Lower leg skin (tissue), 4 donors: ENCODE data around the gene SOX6. TPM values are rescaled to one million over a fixed set of nuclear protein-coding genes. Genes with fewer than 3 reads are reported as not detected.

ENCODE experiments used
- DNase-seq, 2 donors: peaks; one replicate each; pipeline ENCODE4 v3.0.0-alpha.2; 2019; ENCODE audit warnings: low spot score in 2 of 2
- H3K4me3 ChIP-seq: fragments of 200-600 bp; sonication (generic); 2 replicates; pipeline ENCODE4 v1.5.1; 2017; ENCODE audit warnings: mild to moderate bottlenecking, low read depth; ENCODE audit not compliant: poor library complexity, severe bottlenecking
- POLR2A ChIP-seq, 2 donors: fragments of 450-650 bp; IDR thresholded peaks; one replicate each; pipeline ENCODE4 v1.6.1; 2016 to 2017; ENCODE audit warnings: antibody characterized with exemption in 2 of 2, mild to moderate bottlenecking in 1 of 2, moderate library complexity in 1 of 2
- WGBS, 2 donors: methylation state at CpG; one replicate each; pipeline ENCODE4 v1.1.5; 2018; 5-methylcytosine and 5-hydroxymethylcytosine counted together
- intact Hi-C: fragments of 100-400 bp; cut with DNase I; formaldehyde crosslinking; loops from one replicate; pipeline ENCODE4 v1.15.0; 2023; ENCODE audit warnings: low total_unique reads
- total RNA-seq, 4 donors: library from RNA; depleted of rRNA; stranded (reverse); fragments of >200 nt; gene quantifications; one replicate each; pipeline ENCODE4 v1.1.0, GENCODE V29; 2016
- TF ChIP-seq, protein P1 (sequence below), 3 donors: fragments of 450-650 bp; IDR thresholded peaks; one replicate each; pipeline ENCODE4 v1.5.1; 2016; ENCODE audit warnings: antibody characterized with exemption in 3 of 3, mild to moderate bottlenecking in 3 of 3, moderate library complexity in 2 of 3

SOX6 gene
- total RNA-seq, 4 donors from 2014 or later = 11.2 to 31.8 (median 11.6) TPM

DNA sequence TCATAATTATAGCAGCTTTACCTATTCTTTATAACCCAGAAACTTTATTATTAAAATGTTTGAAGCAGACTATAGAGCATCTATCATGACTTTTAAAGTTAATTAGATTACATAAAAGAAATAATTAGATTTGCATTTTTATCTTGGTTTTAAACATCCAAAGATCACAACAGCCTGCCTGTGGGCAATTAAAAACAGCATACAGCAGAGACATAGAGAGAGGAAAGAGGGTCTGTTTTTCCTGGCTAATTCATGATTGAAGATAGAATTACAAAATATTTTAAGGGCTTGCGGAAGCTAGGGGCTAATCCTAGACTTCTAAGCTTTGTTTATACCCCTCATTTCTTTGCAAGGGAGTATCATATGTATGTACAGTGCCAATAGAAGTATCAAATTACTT, 178.1 kb downstream of the SOX6 start:
- DNase-seq = no peak
- intact Hi-C loops = loop anchor here (5.0 kb wide), 1 partner anchor 1771 kb away; no protein-coding TSS in a partner anchor
- H3K4me3 ChIP-seq = no peak overlapping the region
- 94 to 100% methylated on average over 1 of the region's 1 CpG for WGBS, 2 donors
- TF ChIP-seq, protein P1, sequence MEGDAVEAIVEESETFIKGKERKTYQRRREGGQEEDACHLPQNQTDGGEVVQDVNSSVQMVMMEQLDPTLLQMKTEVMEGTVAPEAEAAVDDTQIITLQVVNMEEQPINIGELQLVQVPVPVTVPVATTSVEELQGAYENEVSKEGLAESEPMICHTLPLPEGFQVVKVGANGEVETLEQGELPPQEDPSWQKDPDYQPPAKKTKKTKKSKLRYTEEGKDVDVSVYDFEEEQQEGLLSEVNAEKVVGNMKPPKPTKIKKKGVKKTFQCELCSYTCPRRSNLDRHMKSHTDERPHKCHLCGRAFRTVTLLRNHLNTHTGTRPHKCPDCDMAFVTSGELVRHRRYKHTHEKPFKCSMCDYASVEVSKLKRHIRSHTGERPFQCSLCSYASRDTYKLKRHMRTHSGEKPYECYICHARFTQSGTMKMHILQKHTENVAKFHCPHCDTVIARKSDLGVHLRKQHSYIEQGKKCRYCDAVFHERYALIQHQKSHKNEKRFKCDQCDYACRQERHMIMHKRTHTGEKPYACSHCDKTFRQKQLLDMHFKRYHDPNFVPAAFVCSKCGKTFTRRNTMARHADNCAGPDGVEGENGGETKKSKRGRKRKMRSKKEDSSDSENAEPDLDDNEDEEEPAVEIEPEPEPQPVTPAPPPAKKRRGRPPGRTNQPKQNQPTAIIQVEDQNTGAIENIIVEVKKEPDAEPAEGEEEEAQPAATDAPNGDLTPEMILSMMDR (IDR thresholded peaks at IDR 0.05) = no peak
- no peak for TF ChIP-seq POLR2A (IDR thresholded peaks at IDR 0.05)

GRCh38 chr11:16177688-16178087, 178.7 kb downstream of the SOX6 start:
- TF ChIP-seq POLR2A (IDR thresholded peaks at IDR 0.05) = no peak
- TF ChIP-seq, protein P1 (IDR thresholded peaks at IDR 0.05) = no peak
- 85 to 92% methylated on average over 3 of the region's 3 CpGs for WGBS, 2 donors
- H3K4me3 ChIP-seq = no peak overlapping the region
- DNase-seq = no peak
- intact Hi-C loops = loop anchor here (5.0 kb wide), 1 partner anchor 1770 kb away; no protein-coding TSS in a partner anchor

DNA sequence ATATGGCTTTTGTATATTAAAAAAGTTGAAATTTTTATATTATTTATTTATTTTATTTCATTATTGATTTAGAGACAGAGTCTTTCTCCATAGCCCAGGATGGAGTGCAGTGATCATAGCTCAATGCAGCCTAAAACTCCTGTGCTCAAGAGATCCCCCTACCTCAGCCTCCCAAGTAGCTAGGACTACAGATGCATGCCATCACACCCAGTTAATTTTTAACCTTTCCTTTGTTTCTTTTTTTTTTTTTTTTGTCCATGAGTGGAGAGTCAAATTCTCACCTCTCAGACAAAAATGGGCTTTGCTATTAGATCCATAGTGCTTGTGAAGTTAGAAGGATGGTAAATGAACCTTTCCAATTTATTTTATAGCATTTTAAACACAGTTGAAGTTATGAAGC, 182.5 kb downstream of the SOX6 start:
- intact Hi-C loops = no loop called here
- no peak overlapping the region for H3K4me3 ChIP-seq
- no peak for DNase-seq
- TF ChIP-seq, protein P1 (IDR thresholded peaks at IDR 0.05) = no peak
- TF ChIP-seq POLR2A (IDR thresholded peaks at IDR 0.05) = no peak

DNA sequence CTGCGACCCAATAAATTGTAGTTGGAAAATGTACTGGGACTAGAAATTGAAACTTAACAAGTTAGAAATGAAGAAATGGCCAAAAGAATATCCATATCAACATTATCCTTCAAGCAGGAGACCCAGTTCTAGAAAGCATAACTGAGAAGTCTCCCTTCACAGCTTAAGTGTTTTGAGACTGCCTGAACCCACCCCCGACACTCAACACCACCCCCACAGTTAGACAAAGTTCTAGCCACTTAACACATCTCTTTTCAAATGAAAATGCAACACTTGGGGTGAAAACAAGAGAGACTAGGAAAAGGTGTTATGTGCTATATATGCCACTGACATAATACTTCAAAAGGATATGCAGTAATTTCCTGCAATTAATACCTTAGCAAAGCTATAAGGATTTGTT, 184.5 kb downstream of the SOX6 start:
- TF ChIP-seq, protein P1 (IDR thresholded peaks at IDR 0.05) = no peak
- TF ChIP-seq POLR2A (IDR thresholded peaks at IDR 0.05) = no peak
- 94 to 95% methylated on average over 2 of the region's 2 CpGs for WGBS, 2 donors
- intact Hi-C loops = no loop called here
- no peak for DNase-seq
- H3K4me3 ChIP-seq = no peak overlapping the region

DNA sequence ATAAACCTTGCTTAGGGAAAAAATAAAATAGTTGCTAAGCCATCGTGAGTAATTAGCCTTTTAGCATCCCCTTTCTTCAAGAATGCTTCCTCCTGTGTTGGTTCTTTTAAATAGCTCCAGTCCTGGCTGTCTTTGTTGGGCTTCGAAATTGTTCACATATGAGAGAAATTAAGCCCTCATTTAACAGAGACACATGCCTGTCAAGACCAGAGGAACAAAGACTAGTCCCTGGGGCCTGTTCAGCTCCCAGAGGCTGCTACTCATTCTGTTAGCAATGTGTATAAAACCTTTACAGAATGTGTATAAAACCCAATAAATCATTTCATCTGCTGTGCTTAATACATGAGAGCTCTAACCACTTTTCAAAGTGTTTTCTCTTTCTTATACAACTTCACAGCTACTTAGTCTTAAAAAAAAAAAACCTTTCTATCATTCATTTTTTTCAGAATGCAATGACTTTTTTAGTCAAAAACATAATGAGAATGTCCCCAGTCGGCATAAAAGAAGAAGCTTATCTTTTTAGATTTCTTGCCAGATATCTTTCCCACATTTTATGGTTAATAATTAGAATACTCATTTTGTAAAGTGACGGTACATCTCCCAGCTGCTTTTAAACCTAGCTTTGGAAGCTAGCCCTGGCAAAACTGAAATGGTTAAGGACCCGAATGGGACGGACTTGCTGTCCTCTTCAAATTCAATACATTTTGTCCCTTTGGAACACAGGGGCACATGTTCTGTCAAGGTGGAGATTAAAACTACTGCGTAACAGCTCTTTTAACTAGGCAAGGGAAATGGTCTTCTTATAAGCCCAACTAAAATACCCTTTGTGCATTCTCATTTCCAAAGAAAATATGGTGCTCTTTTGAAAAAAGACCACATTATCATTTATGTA, 186.1 kb downstream of the SOX6 start:
- DNase-seq = no peak
- WGBS, 2 donors = 55 to 63% methylated on average over 7 of the region's 7 CpGs
- TF ChIP-seq POLR2A (IDR thresholded peaks at IDR 0.05) = no peak
- TF ChIP-seq, protein P1 (IDR thresholded peaks at IDR 0.05) = no peak
- no peak overlapping the region for H3K4me3 ChIP-seq
- intact Hi-C loops = no loop called here
